Measurements from ENCODE around the gene MRPL49.
A peak's percentile ranks its signal among the peaks of the same experiment; 100 is the strongest.

The MRPL49 gene

GRCh38 chr11:65121865-65122696 lies at the start of gene MRPL49, which contains the start of gene FAU:
Gene MRPL49 (plus strand): TSS chr11:65122321. CDS start chr11:65122347, 26 bp downstream.
Gene FAU (minus strand): TSS chr11:65122134. CDS start chr11:65121813, 321 bp downstream.
- TF ChIP-seq CTCF (IDR thresholded peaks at IDR 0.05; ENCODE audit: low read depth, low read length) = no peak
- peak; percentile 97 to 98 for DNase-seq (ENCODE audit: low read depth in 2 of 2)
- H3K4me3 ChIP-seq (replicated peaks in 1 of 2; ENCODE audit: low read depth in 2 of 2, low read length in 2 of 2) = peak within 1 kb of the TSS; percentile 92 to 96

GRCh38 chr11:65072631-65072966 lies 49.5 kb upstream of the MRPL49 start:
- TF ChIP-seq CTCF (IDR thresholded peaks at IDR 0.05; ENCODE audit: low read depth, low read length) = no peak

GRCh38 chr11:65077451-65077850 lies 44.7 kb upstream of the MRPL49 start:
- TF ChIP-seq CTCF (IDR thresholded peaks at IDR 0.05; ENCODE audit: low read depth, low read length) = no peak
- H3K4me3 ChIP-seq (replicated peaks in 1 of 2; ENCODE audit: low read depth in 2 of 2, low read length in 2 of 2) = no peak overlapping the region
- DNase-seq (ENCODE audit: low read depth in 2 of 2) = peak in 1 of 2 donors; percentile 24

More at GRCh38 chr11:65072631-65072966, 49.5 kb upstream of the MRPL49 start:
- H3K4me3 ChIP-seq (replicated peaks in 1 of 2; ENCODE audit: low read depth in 2 of 2, low read length in 2 of 2) = no peak overlapping the region
- no peak for DNase-seq (ENCODE audit: low read depth in 2 of 2)

GRCh38 chr11:65078151-65078550 lies 44.0 kb upstream of the MRPL49 start:
- peak; percentile 35 to 47 for DNase-seq (ENCODE audit: low read depth in 2 of 2)
- H3K4me3 ChIP-seq (replicated peaks in 1 of 2; ENCODE audit: low read depth in 2 of 2, low read length in 2 of 2) = no peak overlapping the region
- TF ChIP-seq CTCF (IDR thresholded peaks at IDR 0.05; ENCODE audit: low read depth, low read length) = peak; percentile 66

- DNase-seq (ENCODE audit: low read depth in 2 of 2) = no peak
- H3K4me3 ChIP-seq (replicated peaks in 1 of 2; ENCODE audit: low read depth in 2 of 2, low read length in 2 of 2) = no peak overlapping the region
- no peak for TF ChIP-seq CTCF (IDR thresholded peaks at IDR 0.05; ENCODE audit: low read depth, low read length)
These were observed 43.3 kb upstream of the MRPL49 start for GRCh38 chr11:65078786-65079342.

GRCh38 chr11:65083134-65083833 lies 38.8 kb upstream of the MRPL49 start:
- DNase-seq (ENCODE audit: low read depth in 2 of 2) = no peak

More at GRCh38 chr11:65083134-65083833, 38.8 kb upstream of the MRPL49 start:
- H3K4me3 ChIP-seq (replicated peaks in 1 of 2; ENCODE audit: low read depth in 2 of 2, low read length in 2 of 2) = peak overlapping the region; percentile 81 to 91
- no peak for TF ChIP-seq CTCF (IDR thresholded peaks at IDR 0.05; ENCODE audit: low read depth, low read length)

Measured in cardiac fibroblast (primary cell).